GM23338 (cell line): ENCODE measurements around the gene ALPL.
"Not testable (repeated sequence)": the region's sequence is repeated elsewhere in the genome, so short reads cannot be mapped to it uniquely, and the experiment has no call there.

Source experiments
- ETS1 ChIP-seq: IDR thresholded peaks from 2 replicates; pipeline ENCODE4 v1.6.1; 2016; ENCODE audit warnings: antibody characterized with exemption
- EZH2 ChIP-seq: fragments of 200-600 bp; sonication (generic); IDR thresholded peaks from one replicate; pipeline ENCODE4 v1.8.0; 2017; ENCODE audit warnings: antibody characterized with exemption, mild to moderate bottlenecking, low read depth; ENCODE audit not compliant: unreplicated experiment
- EZH2phosphoT487 ChIP-seq: fragments of 200-600 bp; sonication (generic); IDR thresholded peaks from one replicate; pipeline ENCODE4 v1.8.1; 2018; ENCODE audit warnings: antibody characterized with exemption; ENCODE audit not compliant: unreplicated experiment
- POLR2AphosphoS5 ChIP-seq: IDR thresholded peaks from 2 replicates; pipeline ENCODE4 v1.6.1; 2016; ENCODE audit warnings: antibody characterized with exemption, low read depth
- STAT1 ChIP-seq: IDR thresholded peaks from one replicate; pipeline ENCODE4 v1.6.1; 2016; ENCODE audit warnings: antibody characterized with exemption; ENCODE audit not compliant: unreplicated experiment
- TF ChIP-seq, protein P1 (sequence below), 2 experiments: fragments of 200-600 bp in 1 of 2; sonication (generic) in 1 of 2; conservative IDR thresholded peaks; 2 replicates each; pipeline versions ENCODE4 v1.5.1 to v1.6.1; 2016 to 2017; ENCODE audit warnings: antibody characterized with exemption in 2 of 2, low read depth in 2 of 2, mild to moderate bottlenecking in 2 of 2, moderate library complexity in 1 of 2

DNA sequence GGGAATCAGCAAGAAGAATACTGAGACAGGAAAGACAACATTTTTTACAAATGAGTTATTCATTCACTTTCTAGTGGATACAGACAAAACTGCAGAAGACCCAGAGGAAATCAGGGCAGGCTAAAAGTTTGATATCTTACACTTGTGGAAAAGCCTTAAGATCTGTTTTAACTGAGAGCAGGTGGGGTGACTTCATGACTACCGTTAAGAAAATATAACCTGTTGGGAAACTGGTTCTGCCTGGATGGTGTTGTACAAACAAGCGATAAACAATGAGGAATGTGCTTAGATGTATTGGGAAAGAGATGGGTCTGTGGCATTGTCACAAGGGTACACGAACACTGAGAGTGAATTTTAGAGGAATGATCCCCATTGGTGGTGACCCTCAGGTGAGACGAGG lies 41.3 kb upstream of the ALPL start:
- TF ChIP-seq, protein P1, sequence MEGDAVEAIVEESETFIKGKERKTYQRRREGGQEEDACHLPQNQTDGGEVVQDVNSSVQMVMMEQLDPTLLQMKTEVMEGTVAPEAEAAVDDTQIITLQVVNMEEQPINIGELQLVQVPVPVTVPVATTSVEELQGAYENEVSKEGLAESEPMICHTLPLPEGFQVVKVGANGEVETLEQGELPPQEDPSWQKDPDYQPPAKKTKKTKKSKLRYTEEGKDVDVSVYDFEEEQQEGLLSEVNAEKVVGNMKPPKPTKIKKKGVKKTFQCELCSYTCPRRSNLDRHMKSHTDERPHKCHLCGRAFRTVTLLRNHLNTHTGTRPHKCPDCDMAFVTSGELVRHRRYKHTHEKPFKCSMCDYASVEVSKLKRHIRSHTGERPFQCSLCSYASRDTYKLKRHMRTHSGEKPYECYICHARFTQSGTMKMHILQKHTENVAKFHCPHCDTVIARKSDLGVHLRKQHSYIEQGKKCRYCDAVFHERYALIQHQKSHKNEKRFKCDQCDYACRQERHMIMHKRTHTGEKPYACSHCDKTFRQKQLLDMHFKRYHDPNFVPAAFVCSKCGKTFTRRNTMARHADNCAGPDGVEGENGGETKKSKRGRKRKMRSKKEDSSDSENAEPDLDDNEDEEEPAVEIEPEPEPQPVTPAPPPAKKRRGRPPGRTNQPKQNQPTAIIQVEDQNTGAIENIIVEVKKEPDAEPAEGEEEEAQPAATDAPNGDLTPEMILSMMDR (conservative IDR thresholded peaks at IDR 0.05; ENCODE audit: low read depth in 2 of 2): not testable (repeated sequence)
- not testable (repeated sequence) for TF ChIP-seq EZH2phosphoT487, POLR2AphosphoS5, ETS1, STAT1, EZH2
